ENCODE measurements around the gene ZNF581. TPM values are rescaled to one million over a fixed set of nuclear protein-coding genes. Genes with fewer than 3 reads are reported as not detected.

The ZNF581 gene
- total RNA-seq, 1 donor from 2014 or later = 29.6 TPM

DNA sequence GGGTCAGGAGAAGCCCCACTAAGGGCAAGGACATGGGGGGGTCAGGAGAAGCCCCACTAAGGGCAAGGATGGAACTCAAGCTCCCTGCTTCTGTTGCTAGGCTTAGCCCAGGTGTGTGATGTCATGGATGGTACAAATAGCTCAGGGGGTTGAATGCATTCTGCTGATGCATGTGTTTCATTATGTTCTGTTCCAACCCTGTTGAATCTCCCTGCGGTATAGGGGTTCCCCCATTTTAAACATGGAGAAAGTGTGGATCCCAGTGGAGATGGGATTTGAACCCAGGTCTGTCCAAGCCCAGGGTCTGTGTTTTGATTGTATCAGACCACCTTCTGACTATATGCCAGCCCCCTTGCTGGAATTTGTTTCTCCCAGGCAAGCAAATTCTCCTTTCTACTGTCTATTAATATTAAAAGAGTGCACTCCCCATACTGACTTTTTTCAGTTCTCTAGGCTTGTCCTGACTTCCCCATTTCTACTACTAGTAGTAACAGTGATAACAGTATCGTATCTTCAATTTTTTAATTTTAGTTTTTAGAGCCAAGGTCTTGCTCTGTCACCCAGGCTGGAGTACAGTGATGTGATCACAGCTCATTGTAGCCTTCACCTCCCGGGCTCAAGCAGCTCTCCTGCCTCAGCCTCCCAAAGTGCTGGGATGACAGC, 31.3 kb upstream of the ZNF581 start:
- H3K4me1 Mint-ChIP-seq (ENCODE audit: unreplicated experiment) = peaks cover 9% of the 10 kb centered on the region
- H3K27me3 Mint-ChIP-seq (ENCODE audit: unreplicated experiment) = no peaks in the 10 kb centered on the region
- no peaks in the 10 kb centered on the region for H3K9me3 Mint-ChIP-seq (ENCODE audit: unreplicated experiment)
- H3K4me3 Mint-ChIP-seq (ENCODE audit: unreplicated experiment) = no peak overlapping the region
- no peak for DNase-seq (ENCODE audit: extremely low spot score, unreplicated experiment)
- H3K36me3 Mint-ChIP-seq (ENCODE audit: unreplicated experiment) = peaks cover 11% of the 10 kb centered on the region
- TF ChIP-seq, protein P1, sequence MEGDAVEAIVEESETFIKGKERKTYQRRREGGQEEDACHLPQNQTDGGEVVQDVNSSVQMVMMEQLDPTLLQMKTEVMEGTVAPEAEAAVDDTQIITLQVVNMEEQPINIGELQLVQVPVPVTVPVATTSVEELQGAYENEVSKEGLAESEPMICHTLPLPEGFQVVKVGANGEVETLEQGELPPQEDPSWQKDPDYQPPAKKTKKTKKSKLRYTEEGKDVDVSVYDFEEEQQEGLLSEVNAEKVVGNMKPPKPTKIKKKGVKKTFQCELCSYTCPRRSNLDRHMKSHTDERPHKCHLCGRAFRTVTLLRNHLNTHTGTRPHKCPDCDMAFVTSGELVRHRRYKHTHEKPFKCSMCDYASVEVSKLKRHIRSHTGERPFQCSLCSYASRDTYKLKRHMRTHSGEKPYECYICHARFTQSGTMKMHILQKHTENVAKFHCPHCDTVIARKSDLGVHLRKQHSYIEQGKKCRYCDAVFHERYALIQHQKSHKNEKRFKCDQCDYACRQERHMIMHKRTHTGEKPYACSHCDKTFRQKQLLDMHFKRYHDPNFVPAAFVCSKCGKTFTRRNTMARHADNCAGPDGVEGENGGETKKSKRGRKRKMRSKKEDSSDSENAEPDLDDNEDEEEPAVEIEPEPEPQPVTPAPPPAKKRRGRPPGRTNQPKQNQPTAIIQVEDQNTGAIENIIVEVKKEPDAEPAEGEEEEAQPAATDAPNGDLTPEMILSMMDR (IDR thresholded peaks at IDR 0.05) = no peak
- H3K27ac Mint-ChIP-seq (ENCODE audit: unreplicated experiment) = no peak overlapping the region

- Mint-ChIP-seq H3K36me3 (ENCODE audit: unreplicated experiment) (peaks cover 18% of the 10 kb centered on the region), H3K4me3 (ENCODE audit: unreplicated experiment) (no peak overlapping the region), H3K27ac (ENCODE audit: unreplicated experiment) (no peak overlapping the region), H3K4me1 (ENCODE audit: unreplicated experiment) (no peaks in the 10 kb centered on the region), H3K27me3 (ENCODE audit: unreplicated experiment) (no peaks in the 10 kb centered on the region), H3K9me3 (ENCODE audit: unreplicated experiment) (no peaks in the 10 kb centered on the region)
- TF ChIP-seq, protein P1 (IDR thresholded peaks at IDR 0.05) = no peak
- no peak for DNase-seq (ENCODE audit: extremely low spot score, unreplicated experiment)
Measured at GRCh38 chr19:55613396-55613795, 30.1 kb upstream of the ZNF581 start.

DNA sequence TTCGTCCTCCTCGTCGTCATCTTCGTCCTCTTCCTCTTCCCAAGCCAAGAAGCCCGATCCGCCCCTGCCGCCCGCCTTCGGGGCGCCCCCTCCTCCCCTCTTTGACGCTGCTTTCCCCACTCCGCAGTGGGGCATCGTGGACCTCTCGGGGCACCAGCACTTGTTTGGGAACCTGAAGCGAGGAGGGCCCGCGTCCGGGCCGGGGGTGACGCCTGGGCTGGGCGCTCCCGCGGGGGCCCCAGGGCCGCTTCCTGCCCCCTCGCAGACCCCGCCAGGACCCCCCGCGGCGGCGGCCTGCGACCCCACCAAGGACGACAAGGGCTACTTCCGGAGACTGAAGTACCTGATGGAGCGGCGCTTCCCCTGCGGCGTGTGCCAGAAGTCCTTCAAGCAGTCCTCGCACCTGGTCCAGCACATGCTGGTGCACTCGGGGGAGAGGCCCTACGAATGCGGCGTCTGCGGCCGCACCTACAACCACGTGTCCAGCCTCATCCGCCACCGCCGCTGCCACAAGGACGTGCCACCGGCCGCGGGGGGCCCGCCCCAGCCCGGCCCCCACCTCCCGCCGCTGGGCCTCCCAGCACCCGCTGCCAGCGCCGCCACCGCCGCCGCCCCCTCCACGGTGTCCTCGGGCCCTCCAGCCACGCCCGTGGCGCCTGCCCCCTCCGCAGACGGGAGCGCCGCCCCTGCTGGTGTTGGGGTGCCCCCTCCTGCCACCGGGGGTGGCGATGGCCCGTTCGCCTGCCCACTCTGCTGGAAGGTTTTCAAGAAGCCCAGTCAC, 29.3 kb upstream of the ZNF581 start:
- H3K4me3 Mint-ChIP-seq (ENCODE audit: unreplicated experiment) = no peak overlapping the region
- DNase-seq (ENCODE audit: extremely low spot score, unreplicated experiment) = no peak
- peaks cover 17% of the 10 kb centered on the region for H3K36me3 Mint-ChIP-seq (ENCODE audit: unreplicated experiment)
- no peak overlapping the region for H3K27ac Mint-ChIP-seq (ENCODE audit: unreplicated experiment)
- H3K4me1 Mint-ChIP-seq (ENCODE audit: unreplicated experiment) = no peaks in the 10 kb centered on the region
- no peaks in the 10 kb centered on the region for H3K9me3 Mint-ChIP-seq (ENCODE audit: unreplicated experiment)
- TF ChIP-seq, protein P1 (IDR thresholded peaks at IDR 0.05) = no peak
- H3K27me3 Mint-ChIP-seq (ENCODE audit: unreplicated experiment) = no peaks in the 10 kb centered on the region

DNA sequence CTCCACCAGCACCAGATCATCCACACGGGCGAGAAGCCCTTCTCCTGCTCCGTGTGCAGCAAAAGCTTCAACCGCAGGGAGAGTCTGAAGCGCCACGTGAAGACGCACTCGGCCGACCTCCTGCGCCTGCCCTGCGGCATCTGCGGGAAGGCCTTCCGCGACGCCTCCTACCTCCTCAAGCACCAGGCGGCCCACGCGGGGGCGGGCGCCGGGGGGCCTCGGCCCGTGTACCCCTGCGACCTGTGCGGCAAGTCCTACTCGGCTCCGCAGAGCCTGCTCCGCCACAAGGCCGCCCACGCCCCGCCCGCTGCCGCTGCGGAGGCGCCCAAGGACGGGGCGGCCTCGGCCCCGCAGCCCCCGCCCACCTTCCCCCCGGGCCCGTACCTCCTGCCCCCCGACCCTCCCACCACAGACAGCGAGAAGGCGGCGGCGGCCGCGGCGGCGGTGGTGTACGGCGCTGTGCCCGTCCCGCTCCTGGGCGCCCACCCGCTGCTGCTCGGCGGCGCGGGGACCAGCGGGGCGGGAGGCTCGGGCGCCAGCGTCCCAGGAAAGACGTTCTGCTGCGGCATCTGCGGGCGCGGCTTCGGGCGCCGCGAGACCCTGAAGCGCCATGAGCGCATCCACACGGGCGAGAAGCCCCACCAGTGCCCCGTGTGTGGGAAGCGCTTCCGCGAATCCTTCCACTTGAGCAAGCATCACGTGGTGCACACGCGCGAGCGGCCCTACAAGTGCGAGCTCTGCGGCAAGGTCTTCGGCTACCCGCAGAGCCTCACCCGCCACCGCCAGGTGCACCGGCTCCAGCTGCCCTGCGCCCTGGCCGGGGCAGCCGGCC, 28.5 kb upstream of the ZNF581 start:
- H3K36me3 Mint-ChIP-seq (ENCODE audit: unreplicated experiment) = peaks cover 10% of the 10 kb centered on the region
- no peak for DNase-seq (ENCODE audit: extremely low spot score, unreplicated experiment)
- H3K4me1 Mint-ChIP-seq (ENCODE audit: unreplicated experiment) = no peaks in the 10 kb centered on the region
- no peaks in the 10 kb centered on the region for H3K9me3 Mint-ChIP-seq (ENCODE audit: unreplicated experiment)
- TF ChIP-seq, protein P1 (IDR thresholded peaks at IDR 0.05) = no peak
- no peaks in the 10 kb centered on the region for H3K27me3 Mint-ChIP-seq (ENCODE audit: unreplicated experiment)
- H3K4me3 Mint-ChIP-seq (ENCODE audit: unreplicated experiment) = no peak overlapping the region
- H3K27ac Mint-ChIP-seq (ENCODE audit: unreplicated experiment) = no peak overlapping the region
